Measurements from ENCODE around the gene EGF. TPM values are rescaled to one million over a fixed set of nuclear protein-coding genes. Genes with fewer than 3 reads are reported as not detected.

EGF gene
- total RNA-seq, 1 experiment from 2014 or later = 1.5 TPM

GRCh38 chr4:109877400-109877799 is 35.3 kb upstream of the EGF start:
- no peak for TF ChIP-seq CTCF (conservative IDR thresholded peaks at IDR 0.05)
- Histone ChIP-seq H4K20me1 (ENCODE audit: control insufficient read depth, insufficient read depth, insufficient read length) (no peaks in the 10 kb centered on the region), H3T11ph (ENCODE audit: low read length) (no peak overlapping the region), H2BK5ac (ENCODE audit: insufficient read length, low read length) (no peak overlapping the region), H3K23ac (ENCODE audit: insufficient read length, low read depth, low read length) (no peak overlapping the region), H2BK20ac (ENCODE audit: low read depth, low read length, poor library complexity, severe bottlenecking) (no peak overlapping the region), H3K9me3 (ENCODE audit: control insufficient read depth, low read depth, low read length) (no peaks in the 10 kb centered on the region), H3K4ac (ENCODE audit: low read depth, low read length) (no peak overlapping the region), H2BK12ac (ENCODE audit: insufficient read length, low read depth, low read length) (no peak overlapping the region), H4K91ac (ENCODE audit: insufficient read length, low read depth, low read length) (no peak overlapping the region), H3K27me3 (ENCODE audit: insufficient read depth, low read length) (no peaks in the 10 kb centered on the region), H2AFZ (ENCODE audit: low read length) (no peak overlapping the region), H2BK15ac (ENCODE audit: low read depth, low read length) (no peak overlapping the region), H2AK5ac (ENCODE audit: insufficient read length, low read length) (no peak overlapping the region), H3K79me2 (ENCODE audit: insufficient read depth, low read length) (no peaks in the 10 kb centered on the region), H4K5ac (ENCODE audit: insufficient read length, low read depth, low read length) (no peak overlapping the region), H4K8ac (replicated peaks; ENCODE audit: insufficient read length, low read depth, low read length) (no peak overlapping the region), H3K4me1 (ENCODE audit: insufficient read depth, low read length) (no peaks in the 10 kb centered on the region), H3K23me2 (ENCODE audit: insufficient read length, low read depth, low read length, poor library complexity, severe bottlenecking) (peaks cover 3% of the 10 kb centered on the region), H2BK120ac (ENCODE audit: low read depth, low read length, poor library complexity, severe bottlenecking) (no peak overlapping the region), H3K14ac (ENCODE audit: insufficient read depth, low read length) (no peak overlapping the region), H3K18ac (ENCODE audit: insufficient read length, low read depth, low read length) (no peak overlapping the region), H3K9ac (ENCODE audit: extremely low read depth, insufficient read length, low read length) (no peak overlapping the region), H3K27ac (ENCODE audit: insufficient read length, low read depth, low read length) (no peak overlapping the region), H3K4me2 (ENCODE audit: insufficient read depth, insufficient read length, low read length) (no peak overlapping the region), H3K79me1 (ENCODE audit: insufficient read depth, low read depth, low read length, poor library complexity, severe bottlenecking) (no peaks in the 10 kb centered on the region), H3K56ac (ENCODE audit: insufficient read length, low read depth, low read length) (no peak overlapping the region)
- Mint-ChIP-seq H3K27ac (no peak overlapping the region), H3K4me1 (no peaks in the 10 kb centered on the region), H3K27me3 (ENCODE audit: low read depth) (no peaks in the 10 kb centered on the region), H3K9me3 (peaks cover 0 to 3% of the 10 kb centered on the region in 2 experiments; a peak in 2 of 5 replicates), H3K4me3 (no peak overlapping the region), H3K36me3 (ENCODE audit: insufficient read depth in 1 of 3, low read depth in 3 of 3) (peaks cover 0 to 5% (median 0%) of the 10 kb centered on the region in 3 experiments; a peak in 2 of 7 replicates)
- no peak for DNase-seq
- WGBS (ENCODE audit: extremely low coverage, insufficient read length, low lambda C conversion rate) = no CpG with 5 or more reads among the region's 3 CpGs
